ENCODE measurements around the gene MAVS.
"Not testable (repeated sequence)": the region's sequence is repeated elsewhere in the genome, so short reads cannot be mapped to it uniquely, and the experiment has no call there.

The MAVS gene

DNA sequence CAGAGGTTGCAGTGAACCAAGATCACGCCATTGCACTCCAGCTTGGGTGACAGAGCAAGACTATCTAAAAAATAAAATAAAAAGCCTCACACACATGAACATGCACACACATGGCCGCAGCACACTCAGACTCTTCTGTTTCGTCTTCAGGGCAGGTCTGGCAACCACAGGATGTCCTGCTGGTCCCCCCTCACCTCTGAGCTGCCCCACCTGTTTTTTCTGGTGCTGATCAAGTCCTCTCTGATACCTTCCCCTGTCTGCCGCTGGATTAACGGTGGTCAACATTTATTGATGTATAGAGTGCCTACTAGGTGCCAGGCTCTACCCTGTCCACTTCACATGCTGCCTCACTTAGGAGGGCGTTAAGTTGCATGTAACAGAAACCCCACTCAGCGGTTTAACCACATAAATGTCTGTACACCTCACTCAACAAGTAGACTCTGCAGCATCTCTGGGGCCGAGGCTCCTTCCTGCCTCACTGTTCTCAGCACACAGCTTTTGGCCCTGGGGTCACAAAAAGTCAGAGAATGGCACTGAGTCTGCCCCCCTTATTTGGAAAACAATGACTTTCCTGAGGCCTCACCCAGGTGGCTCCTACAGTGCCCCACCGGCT is 30.8 kb upstream of the MAVS start:
- no peak for DNase-seq

DNA sequence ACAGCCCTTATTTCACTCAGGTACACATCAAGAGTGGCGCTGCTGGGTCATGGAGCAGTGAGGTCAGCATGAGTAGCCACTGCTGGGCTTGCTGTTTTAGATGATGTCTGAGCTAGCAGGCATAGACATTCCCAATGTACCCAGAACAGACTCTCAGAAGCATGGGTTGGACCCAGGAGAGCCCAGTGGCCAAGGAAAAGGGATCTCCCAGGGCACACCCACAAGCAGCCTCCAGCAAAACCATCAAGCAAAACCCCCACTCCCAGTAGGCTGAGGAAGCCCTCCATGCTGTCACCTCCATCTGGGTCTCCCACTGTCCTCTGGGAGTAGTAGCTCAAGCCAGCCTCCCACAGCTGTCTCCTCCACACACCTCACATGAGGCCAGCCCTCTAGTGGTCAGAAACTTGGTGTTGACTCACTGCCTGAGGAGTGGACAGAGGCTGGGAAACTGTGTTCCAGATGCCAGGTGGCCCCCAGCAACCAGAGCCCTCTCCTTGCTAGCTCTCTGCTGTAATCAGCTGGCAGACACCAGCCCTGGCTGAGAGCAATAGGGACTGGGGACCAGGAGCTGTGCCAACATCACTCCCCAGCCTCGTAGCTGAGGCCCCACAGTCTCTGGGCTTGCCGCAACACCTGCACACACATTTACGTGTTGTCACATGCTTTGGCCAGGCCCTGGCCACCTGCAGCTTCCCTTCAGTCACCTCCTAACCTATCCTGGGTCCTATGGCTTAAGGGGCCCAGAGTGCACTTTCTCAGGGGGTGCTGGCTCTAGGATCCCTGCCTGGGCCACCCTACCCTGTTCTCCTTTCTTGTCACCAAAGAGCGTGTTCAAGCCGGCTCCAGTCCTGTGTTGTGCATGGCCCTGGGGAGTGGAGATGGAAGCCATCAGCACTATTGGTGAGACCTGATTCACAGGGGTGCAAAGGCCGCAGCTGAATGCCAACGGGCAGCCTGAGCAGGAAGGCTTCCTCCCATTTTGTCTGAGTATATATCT is 28.2 kb upstream of the MAVS start:
- DNase-seq, result peak; percentile 80

DNA sequence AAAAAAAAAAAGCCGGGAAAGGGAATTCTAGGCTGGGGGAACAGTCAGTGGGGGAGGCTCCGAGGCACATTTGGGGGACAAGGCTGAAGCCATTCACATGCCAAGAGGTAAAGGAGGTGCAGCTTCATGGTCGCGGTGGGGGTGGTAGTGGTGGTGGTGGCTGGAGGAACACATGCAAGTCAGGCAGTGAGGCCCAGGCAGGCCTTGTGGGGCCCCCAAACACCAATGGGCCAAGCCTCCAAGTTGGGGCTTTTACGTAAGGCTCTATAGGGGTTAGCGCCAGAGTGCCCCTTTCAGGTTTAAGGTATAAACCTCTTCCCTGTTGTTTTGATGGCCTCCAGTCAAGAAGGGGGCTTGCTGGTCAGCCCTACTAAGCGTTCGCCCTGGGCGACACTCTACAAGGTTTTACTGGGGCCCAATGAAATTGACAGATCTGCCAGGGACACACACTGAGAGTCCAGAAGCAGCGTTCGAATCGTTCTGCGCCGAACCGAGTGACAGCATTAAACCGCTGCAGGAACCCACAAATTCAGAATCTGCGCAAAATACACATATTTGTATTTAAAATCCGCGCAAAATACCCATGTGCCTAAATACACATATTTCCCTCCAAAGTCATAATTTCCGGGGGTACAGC is 27.1 kb upstream of the MAVS start:
- DNase-seq, result no peak

DNA sequence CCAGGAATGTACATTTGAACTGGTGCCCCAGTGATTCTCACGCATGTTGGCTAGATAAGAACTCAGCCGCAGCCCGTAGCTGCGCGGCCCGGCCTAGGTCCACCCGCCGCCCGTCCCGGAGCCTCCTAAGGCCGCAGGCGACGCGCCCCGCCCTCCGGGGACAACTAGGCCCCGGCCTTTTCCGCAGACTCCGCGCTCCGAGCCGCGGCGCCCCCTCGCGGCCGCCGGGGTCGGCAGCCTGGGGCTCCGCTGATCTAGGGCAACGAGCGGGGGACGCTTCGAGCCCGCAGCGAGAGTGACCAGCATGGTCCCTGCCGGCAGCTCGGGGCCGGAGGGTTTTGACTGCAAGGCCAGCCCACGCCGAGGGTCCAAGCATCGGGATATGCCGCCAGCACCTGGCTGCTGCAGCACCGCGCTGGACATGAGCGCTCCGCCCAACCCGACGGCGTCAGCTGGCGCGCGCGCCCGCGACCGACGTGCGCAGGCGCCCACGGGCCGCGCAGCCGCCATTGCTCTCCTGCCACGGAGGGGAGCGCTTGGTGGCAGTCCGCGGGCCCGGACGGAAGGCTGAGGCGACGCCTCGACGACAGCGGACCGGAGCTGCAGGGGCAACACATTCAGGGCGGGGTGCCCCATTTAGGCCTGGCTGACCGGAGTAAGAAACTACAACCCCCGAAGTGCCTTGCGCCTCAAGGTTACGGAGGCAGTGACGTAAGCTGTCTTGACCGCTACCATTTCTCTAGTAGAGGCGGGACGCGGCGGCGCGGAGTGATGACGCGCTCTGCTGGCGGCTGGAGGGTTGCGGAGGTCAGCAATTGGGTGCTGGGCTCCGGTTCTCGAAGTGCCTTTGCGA is 26.4 kb upstream of the MAVS start, which contains the start of gene AP5S1:
Gene AP5S1 (plus strand): TSS at position 500 of the 853 bp plus-strand sequence. CDS start 1,571 bp downstream, outside the sequence.
- DNase-seq, result peak; percentile 94

DNA sequence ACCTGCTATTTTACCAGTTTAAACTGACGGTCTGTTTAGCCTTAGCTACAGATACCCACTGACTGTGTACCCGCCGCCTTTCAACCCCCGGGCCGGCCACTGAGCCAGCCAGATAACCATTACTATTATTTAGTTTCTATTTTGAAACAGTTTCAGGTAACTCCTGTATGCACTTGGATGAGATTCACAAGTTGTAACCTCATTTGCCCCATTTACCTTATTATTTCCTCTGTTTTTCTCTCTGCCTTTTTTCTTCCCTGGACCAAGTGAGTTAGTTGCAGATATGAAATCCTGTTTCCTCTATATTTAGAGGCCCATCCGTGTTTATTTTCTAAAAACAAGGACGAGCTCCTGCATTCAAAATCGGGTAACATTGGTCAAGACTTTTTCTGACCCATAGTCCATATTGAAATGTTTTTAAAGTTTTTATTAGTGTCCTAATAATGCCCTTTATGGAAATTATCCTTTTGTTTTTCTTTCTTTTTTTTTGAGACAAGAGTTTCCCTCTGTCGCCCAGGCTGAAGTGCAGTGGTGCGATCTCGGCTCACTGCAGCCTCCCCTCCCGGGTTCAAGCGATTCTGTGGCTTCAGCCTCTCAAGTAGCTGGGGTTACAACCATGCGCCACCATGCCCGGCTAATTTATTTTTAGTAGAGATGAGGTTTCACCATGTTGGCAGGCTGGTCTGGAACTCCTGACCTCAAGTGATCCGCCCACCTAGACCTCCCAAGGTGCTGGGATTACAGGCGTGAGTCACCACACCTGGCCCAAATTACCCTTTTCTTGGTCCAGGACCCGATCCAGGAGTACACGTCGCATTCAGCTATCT is 25.5 kb upstream of the MAVS start:
- no peak for DNase-seq

DNA sequence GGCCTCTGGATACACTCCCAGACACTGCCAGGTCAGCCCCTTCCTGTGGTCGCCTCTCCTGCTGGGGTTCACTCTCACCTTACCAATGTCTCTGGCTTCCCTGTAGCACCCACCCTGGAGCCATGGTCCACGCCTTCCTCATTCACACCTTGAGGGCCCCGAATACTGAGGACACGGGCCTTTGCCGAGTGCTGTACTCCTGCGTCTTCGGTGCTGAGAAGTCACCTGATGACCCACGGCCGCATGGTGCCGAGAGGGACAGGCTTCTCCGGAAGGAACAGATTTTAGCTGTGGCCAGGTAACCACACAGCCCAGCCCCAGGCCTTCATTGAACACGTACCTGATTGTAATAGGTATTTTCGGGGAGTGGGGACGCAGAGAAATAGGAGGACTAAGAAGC is 24.6 kb upstream of the MAVS start:
- no peak for DNase-seq

DNA sequence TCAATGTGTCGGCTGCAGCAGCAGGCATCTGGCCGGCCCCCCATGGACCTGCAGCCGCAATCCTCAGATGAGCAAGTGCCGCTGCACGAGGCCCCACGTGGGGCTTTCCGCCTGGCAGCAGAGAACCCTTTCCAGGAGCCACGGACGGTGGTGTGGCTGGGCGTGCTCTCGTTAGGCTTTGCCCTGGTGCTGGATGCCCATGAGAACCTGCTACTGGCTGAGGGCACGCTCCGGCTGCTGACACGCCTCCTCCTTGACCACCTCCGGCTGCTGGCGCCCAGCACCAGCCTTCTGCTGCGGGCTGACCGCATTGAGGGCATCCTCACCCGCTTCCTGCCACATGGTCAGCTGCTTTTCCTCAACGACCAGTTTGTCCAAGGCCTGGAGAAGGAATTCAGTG is 22.8 kb upstream of the MAVS start:
- no peak for DNase-seq

DNA sequence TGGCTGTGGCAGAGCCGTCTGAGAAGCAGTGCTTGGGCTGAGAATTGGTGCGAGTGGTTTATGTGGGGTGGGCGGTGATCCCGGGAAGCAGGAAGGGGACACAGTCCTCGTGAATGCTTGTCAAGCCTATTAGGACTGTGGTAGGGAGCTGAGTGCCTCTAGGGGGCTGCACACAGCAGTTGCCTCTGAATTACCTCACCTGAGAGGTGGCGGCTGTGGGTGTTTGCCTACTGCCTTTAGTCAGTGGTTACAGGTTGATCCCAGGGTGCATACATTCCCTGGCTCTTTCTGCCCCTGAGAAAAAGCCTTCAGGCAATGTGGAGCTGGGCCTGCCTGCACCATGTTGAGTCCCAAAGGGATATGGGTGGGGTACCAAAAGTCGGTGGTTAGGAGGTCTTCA is 21.1 kb upstream of the MAVS start:
- no peak for DNase-seq

DNA sequence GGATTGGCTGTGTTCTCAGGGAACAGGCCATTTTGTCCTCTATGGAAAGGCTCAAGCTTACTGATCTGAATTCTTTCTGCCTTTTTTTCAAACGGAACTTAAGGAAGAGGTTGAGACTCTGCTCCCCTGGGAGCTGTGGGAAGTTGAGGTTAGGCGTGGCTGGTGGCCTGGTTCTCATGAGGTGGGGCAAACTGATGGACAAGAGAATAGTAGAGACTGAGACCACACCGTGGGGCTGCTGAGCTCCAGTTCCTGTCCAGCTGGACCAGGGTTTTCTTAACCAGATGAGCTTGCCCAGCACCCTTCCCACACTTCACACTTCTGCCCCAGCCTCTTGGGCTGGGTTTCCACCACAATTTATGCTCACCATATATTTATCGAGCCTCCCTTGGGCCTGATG is 20.2 kb upstream of the MAVS start:
- no peak for DNase-seq

DNA sequence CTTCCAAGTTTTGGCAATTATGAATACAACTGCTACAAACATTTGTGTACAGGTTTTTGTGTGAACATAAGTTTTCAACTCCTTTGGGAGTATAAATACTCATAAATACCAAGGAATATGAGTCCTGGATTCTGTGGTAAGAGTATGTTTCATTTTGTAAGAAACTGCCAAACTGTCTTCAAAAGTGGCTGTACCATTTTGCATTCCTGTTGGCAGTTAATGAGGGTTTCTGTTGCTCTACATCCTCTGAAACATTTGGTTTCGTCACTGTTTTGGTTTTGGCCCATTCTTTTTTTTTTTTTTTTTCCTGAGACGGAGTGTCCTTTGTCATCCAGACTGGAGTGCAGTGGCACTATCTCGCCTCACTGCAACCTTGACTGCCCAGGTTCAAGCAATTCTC is 17.8 kb upstream of the MAVS start:
- no peak for DNase-seq

DNA sequence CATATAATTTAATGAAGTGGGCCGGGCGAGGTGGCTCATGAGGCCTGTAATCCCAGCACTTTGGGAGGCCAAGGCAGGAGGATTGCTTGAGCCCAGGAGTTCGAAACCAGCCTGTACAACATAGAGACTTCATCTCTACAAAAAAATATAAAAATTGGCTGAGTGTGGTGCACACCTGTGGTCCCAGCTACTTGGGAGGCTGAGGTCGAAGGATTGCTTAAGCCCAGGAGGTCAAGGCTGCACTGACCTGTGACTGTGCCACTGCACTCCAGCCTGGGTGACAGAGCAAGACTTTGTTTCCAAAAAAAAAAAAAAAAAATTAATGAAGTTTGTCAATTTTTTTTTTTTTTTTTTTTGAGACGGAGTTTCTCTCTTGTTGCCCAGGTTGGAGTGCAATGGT is 16.7 kb upstream of the MAVS start:
- DNase-seq, result not testable (repeated sequence)

DNA sequence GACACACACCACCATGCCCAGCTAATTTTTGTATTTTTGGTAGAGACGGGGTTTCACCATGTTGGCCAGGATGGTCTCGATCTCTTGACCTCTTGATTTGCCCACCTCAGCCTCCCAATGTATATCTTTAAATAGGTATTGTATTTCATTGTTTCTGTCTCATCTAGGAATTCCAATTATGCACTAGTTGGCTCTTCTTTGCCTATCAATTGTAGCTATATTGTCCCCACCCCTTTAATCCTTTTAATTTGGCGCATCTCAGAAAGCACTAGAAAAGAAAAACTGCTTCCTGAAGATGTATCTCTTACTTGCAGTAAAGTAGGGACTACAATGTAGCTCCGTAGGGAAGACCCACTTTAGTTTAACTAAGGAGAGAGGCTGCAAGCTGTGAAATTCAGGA is 10.5 kb upstream of the MAVS start:
- no peak for DNase-seq

DNA sequence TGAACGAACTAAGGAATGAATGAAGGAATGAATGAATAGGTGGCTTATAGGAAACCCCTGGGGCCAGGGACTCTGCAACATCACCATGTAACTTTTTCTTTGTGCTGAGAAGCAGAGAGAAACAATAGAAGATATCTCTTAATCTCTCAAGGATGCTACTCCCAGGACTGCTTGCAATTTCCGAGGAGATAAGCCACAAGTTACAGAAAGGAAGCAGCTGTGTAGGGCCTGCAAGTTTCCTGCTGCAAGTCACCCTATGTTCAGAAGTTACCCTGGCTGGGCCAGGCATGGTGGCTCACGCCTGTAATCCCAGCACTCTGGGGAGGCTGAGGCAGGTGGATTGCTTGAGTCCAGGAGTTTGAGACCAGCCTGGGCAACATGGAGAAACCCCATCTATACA is 7.3 kb upstream of the MAVS start:
- DNase-seq, result no peak

DNA sequence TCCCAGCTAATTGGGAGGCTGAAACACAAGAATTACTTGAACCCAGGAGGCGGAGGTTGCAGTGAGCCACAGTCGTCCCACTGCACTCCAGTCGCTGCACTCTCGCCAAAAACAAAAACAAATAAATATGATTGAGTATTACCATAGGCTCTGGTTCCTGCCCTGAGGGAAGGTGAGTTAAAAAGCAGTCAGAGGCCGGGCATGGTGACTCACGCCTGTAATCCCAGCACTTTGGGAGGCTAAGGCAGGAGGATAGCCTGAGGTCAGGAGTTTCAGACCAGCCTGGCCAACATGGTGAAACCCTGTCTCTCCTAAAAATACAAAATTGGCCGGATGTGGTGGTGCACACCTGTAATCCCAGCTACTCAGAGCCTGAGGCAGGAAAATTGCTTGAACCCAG is 6.4 kb upstream of the MAVS start:
- DNase-seq, result not testable (repeated sequence)

DNA sequence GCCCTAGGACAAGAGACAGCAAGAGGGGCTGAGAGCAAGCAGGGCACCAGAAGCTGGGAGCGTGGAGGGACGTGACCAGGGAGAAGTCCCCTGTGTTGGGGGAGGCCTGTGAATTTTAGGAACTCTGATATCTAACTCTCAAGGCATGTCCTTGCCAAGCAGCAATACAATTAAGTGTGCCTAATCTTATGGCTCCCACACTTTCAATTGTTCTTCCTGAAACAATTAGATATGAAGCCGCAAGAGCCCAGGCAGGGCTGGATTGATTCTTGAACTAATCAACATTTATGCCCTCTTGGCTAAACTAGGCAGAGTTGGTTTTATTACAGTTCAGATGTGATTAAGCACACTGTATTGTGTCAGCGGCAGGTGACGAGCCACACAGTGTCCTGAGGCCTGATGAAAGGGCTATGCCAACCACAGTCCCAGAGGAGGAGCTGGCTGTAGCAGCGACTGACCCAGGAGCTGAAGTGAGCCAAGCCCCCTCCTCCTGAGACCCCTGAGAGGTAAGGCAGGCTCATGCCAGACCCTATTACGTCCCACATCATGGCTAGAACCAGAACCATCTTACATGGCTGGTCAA is 4.2 kb upstream of the MAVS start:
- no peak for DNase-seq

DNA sequence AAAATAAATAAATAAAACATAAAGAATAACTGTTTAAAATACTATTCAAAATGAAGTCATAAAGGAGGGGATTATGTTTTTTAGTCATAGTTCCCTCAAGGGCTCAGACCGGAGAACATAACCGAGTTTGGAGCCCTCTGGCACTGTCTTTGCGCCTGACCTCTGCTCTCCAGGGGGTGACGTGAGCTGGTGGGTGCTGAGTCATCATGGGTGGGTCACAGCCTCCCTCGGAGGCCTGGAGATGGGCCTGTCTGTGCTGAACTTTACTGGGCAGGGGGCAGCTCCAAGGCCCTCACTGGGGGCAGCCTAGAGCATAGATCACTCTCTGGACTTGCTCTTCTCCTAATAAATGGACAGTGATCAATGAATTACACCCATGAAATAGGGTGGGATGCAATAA is 3.1 kb upstream of the MAVS start:
- no peak for DNase-seq

DNA sequence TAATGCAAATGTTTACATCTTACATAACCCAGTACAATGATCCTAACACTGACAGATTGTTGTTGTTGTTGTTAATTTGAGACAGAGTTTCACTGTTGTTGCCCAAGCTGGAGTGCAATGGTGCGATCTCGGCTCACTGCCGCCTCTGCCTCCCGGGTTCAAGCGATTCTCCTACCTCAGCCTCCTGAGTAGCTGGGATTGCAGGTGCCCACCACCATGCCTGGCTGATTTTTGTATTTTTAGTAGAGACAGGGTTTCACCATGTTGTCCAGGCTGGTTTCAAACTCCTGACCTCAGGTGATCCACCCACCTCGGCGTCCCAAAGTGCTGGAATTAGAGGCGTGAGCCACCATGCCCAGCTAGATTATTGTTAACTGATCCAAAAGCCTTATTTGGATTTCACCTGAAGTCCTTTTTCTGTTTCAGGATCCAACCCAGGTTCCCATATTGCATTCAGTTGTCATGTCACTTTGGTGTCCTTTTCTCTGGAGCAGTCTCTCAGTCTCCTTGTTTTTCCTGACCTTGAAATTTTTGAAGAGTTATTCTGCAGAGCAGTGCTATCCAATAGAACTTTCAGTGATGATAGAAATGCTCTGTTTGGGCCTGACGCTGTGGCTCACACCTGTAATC is 2.5 kb upstream of the MAVS start:
- DNase-seq, result not testable (repeated sequence)

DNA sequence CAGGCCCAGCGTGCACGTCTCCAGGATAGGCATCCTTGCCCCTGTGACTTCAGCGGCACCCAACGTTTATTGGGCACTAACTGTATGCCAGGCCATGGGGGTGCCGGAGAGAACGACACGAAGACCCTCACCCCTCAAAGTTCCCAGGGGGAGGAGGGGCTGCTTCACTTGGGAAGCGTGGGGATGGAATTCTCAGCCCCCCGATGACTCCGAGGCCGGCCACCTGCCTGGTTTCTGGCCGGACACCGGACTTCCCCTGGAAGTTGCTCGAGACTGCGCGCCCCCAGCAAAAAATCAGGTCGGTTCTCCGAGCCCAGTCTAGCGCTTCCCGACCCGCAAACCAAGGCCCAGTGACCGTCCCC is 275 bp upstream of the MAVS start:
- DNase-seq, result no peak

DNA sequence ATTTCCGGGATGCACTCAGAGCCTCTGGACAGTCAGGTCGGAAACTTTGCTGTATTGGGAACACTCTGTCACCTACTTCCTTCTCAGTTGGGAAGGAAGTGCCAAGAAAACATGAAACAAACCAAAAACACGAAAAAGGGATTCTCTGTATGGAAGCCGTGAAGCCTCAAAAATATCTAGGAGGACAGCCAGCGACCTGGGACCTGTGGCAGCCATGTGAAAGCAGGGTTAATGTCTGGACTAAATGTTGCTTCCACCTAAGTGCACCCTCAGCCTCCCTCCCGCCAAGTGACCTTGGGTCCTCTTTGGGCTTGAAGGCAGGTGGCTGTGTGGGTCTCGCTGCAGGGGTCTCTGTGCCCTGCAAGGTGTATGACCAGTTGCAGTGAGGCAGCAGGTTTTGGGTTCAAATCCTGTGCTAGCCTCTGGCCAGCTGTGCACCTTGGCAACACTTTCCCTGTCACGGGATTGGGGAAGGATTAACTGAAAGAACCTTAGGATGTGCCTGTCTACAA is 851 bp downstream of the MAVS start:
- no peak for DNase-seq

DNA sequence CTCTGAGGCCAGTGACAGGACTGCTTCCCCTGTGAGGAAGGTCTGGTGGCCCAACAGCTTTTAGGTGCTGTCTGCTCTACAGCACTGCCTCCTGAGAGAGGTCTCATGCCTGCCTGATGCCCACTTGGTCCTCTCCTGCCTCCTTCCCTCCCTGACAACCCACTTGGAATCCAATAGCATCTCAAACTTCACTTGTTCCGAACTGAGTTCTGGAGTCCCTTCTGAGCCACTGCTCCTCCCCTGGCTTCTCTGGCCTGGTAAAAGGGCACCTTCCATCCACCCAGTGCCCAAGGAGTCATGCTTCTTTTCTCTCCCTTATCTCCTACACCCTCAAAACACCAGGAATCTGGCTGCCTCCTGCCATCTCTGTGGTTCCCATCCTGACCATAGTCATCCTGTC is 1.9 kb downstream of the MAVS start:
- no peak for DNase-seq

DNA sequence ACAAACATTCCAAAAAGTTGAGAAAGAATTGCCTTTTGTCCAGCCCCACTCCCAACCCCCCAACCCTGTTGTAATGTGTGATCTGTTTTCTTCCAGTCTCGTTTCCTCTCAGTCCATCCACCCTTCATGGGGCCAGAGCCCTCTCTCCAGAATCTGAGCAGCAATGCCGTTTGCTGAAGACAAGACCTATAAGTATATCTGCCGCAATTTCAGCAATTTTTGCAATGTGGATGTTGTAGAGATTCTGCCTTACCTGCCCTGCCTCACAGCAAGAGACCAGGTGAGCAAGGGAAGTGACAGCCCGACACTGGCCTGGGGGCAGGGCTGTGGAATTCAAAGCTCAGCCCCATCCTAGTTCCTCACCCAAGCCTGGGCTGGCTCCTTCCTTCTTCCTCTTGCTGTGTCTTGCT is 7.8 kb downstream of the MAVS start:
- DNase-seq, result no peak
